22Rv1 (cell line): Measurements from ENCODE around the gene NBEA.

Source experiments
- CTCF ChIP-seq: fragments of 450-650 bp; IDR thresholded peaks from 2 replicates; pipeline ENCODE4 v1.5.1; 2017; ENCODE audit warnings: mild to moderate bottlenecking
- ZFX ChIP-seq: fragments of 450-650 bp; IDR thresholded peaks from 2 replicates; pipeline ENCODE4 v1.6.1; 2017; ENCODE audit warnings: antibody characterized with exemption, borderline replicate concordance

- no peak for TF ChIP-seq CTCF
- TF ChIP-seq ZFX, result no peak
Measured at GRCh38 chr13:35552172-35552844, 610.2 kb downstream of the NBEA start.
